GM19468 (cell line): Measurements from ENCODE around the gene CLSTN2.

Source experiments
- ATAC-seq: cut with Tn5 transposase; IDR thresholded peaks from one replicate; pipeline ENCODE4 v1.9.1; 2021; ENCODE audit warnings: mild to moderate bottlenecking, moderate library complexity, moderate number of reproducible peaks; ENCODE audit not compliant: unreplicated experiment; ENCODE audit errors: extremely low read depth

Gene CLSTN2

GRCh38 chr3:140546649-140547048, 611.7 kb downstream of the CLSTN2 start:
- no peak for ATAC-seq

GRCh38 chr3:140552403-140552802, 617.4 kb downstream of the CLSTN2 start:
- ATAC-seq = no peak

GRCh38 chr3:140552898-140553297, 617.9 kb downstream of the CLSTN2 start:
- ATAC-seq = no peak

- ATAC-seq = no peak
These were observed 618.6 kb downstream of the CLSTN2 start for GRCh38 chr3:140553591-140553990.

GRCh38 chr3:140555666-140556065, 620.7 kb downstream of the CLSTN2 start:
- no peak for ATAC-seq

GRCh38 chr3:140557476-140557875, 622.5 kb downstream of the CLSTN2 start:
- ATAC-seq = no peak

GRCh38 chr3:140559546-140559945, 624.6 kb downstream of the CLSTN2 start:
- no peak for ATAC-seq

GRCh38 chr3:140563206-140563760, 628.3 kb downstream of the CLSTN2 start:
- ATAC-seq = no peak

- no peak for ATAC-seq
These were observed 633.1 kb downstream of the CLSTN2 start for GRCh38 chr3:140568131-140568530.

GRCh38 chr3:140568842-140569520, 634.0 kb downstream of the CLSTN2 start:
- ATAC-seq = no peak

- ATAC-seq = no peak
These were observed 635.6 kb downstream of the CLSTN2 start for GRCh38 chr3:140570602-140571001.

GRCh38 chr3:140571836-140572235, 636.9 kb downstream of the CLSTN2 start:
- no peak for ATAC-seq

GRCh38 chr3:140572334-140572733, 637.3 kb downstream of the CLSTN2 start:
- ATAC-seq = no peak

- no peak for ATAC-seq
These were observed 638.0 kb downstream of the CLSTN2 start for GRCh38 chr3:140573011-140573410.

- ATAC-seq = no peak
These were observed 639.4 kb downstream of the CLSTN2 start for GRCh38 chr3:140574375-140574774.

GRCh38 chr3:140576449-140576848, 641.5 kb downstream of the CLSTN2 start:
- no peak for ATAC-seq

GRCh38 chr3:140577911-140578310, 642.9 kb downstream of the CLSTN2 start:
- ATAC-seq = no peak

GRCh38 chr3:140579260-140579659, 644.3 kb downstream of the CLSTN2 start:
- ATAC-seq = no peak

- ATAC-seq = no peak
These were observed 645.8 kb downstream of the CLSTN2 start for GRCh38 chr3:140580746-140581145.

- ATAC-seq = no peak
These were observed 649.6 kb downstream of the CLSTN2 start for GRCh38 chr3:140584549-140584948.

GRCh38 chr3:140585828-140586227, 650.8 kb downstream of the CLSTN2 start:
- no peak for ATAC-seq

- no peak for ATAC-seq
These were observed 651.3 kb downstream of the CLSTN2 start for GRCh38 chr3:140586311-140586710.
